ENCODE results near the gene NLGN1.
A peak's percentile ranks its signal among the peaks of the same experiment; 100 is the strongest.

NLGN1 gene

DNA sequence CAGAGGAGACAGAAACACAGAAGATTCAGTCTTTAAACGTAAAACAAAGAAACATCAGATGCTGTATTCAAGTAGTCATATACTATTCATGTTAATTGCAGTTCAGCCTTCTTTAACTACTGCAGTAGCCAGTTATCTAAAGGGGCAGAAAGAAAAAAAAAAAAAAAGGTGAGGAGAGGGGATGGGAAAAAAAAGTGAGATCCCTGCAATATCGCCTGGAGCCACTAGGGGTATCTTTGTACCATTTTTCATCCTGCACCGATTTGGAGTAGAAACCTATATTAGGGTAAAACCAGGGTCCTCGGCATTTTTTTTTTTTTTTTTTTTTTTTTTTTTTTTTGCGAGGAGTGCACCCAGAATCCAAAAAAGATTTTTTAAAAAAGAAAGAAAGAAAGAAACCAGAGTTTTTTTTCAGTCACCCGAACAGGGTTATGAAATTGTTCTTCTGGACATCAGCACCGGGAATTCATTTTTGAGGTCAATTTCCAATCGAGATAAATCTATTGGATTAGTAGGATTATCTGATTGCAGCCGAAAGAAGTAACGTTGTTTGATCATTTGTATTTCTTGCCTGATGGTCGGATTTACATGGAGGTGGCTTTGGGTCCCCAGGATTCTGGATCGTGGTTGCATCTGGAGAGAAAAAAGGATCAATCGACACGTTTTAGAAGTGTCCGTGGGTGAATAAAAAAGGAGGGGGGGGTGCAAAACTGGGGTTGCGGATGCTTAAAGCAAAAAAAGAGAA, 186.7 kb downstream of the NLGN1 start:
- Histone ChIP-seq H3K4me1 (ENCODE audit: control extremely low read depth in 1 of 4, control insufficient read depth in 4 of 4, insufficient read depth in 4 of 4, low read length in 3 of 4) (peaks cover 0 to 17% (median 12%) of the 10 kb centered on the region in 4 experiments), H3K9me3 (ENCODE audit: control extremely low read depth in 1 of 5, control insufficient read depth in 4 of 5, insufficient read depth in 2 of 5, low read depth in 1 of 5, low read length in 4 of 5) (no peaks in the 10 kb centered on the region), H3K27me3 (replicated peaks in 2 of 5; ENCODE audit: control insufficient read depth in 4 of 5, insufficient read depth in 5 of 5, low read length in 4 of 5) (peaks cover 2 to 28% (median 14%) of the 10 kb centered on the region in 5 experiments), H3K36me3 (ENCODE audit: control insufficient read depth in 4 of 4, insufficient read depth in 4 of 4, low read length in 3 of 4) (no peaks in the 10 kb centered on the region), H3K27ac (ENCODE audit: insufficient read depth in 1 of 2, low read depth in 1 of 2, low read length in 2 of 2, poor library complexity in 1 of 2, severe bottlenecking in 2 of 2) (no peak overlapping the region), H3K4me3 (ENCODE audit: control insufficient read depth in 1 of 7, extremely low read depth in 1 of 7, insufficient read depth in 4 of 7, low read depth in 2 of 7, low read length in 6 of 7) (peak overlapping the region in 6 of 7 experiments; percentile 41 to 78 (median 63))
- CTCF ChIA-PET: no interaction called here
- DNase-seq: peak; percentile 38 to 47 (median 44)
- POLR2A ChIA-PET: no interaction called here
- WGBS (ENCODE audit: insufficient coverage): 14% methylated on average over 11 of the region's 16 CpGs

DNA sequence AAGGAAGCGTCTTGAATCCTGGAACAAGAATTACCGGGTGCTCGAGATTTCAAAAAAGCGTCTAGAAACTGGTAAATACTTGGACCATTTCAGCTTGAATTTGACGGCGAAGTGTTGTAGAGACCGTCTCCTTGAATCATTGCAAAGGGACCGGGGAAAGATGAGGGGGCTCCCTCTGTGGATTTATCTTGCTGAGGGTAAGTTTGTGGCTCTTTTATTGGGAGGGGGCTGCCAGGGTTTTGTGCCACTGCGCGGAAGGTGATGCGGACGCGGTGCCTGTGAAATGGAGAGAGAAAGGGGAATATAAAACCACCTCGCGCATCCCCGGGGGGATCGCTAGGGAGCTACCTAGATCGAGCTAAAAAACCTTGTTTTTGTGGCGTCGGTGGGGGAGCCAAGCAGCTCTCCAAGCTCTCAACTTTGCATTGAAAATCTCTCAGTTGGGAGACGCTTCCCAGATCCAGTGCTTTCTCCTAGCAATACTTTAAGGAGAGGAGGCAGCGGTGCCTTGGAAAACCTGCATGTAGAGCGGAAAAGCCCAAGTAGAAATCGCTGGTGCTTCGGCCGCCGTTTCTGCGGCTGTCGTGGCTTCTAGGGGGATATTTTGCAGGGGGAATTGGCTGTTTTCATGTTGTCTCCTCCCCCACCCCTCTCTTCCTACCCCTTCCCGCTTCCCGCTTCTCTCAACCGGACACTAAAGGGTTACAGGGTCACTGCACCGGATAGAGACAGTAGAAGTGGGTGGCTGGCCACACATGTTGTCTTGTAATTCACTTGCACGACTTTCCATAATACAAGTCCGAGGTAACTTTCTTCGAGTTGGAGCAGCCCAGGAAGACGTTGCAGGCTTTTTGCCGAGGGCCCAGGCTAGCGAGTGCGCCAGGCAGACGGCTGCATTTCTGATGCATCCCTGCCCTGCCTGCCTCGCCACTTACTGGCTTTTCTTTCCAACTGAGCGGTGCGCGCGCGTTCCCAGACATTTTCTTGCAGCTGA, 187.6 kb downstream of the NLGN1 start:
- ChIA-PET CTCF (no interaction called here), POLR2A (no interaction called here)
- Histone ChIP-seq H3K4me1 (ENCODE audit: control extremely low read depth in 1 of 4, control insufficient read depth in 4 of 4, insufficient read depth in 4 of 4, low read length in 3 of 4) (peaks cover 0 to 17% (median 12%) of the 10 kb centered on the region in 4 experiments), H3K9me3 (ENCODE audit: control extremely low read depth in 1 of 5, control insufficient read depth in 4 of 5, insufficient read depth in 2 of 5, low read depth in 1 of 5, low read length in 4 of 5) (no peaks in the 10 kb centered on the region), H3K27me3 (replicated peaks in 2 of 5; ENCODE audit: control insufficient read depth in 4 of 5, insufficient read depth in 5 of 5, low read length in 4 of 5) (peaks cover 2 to 28% (median 14%) of the 10 kb centered on the region in 5 experiments), H3K27ac (ENCODE audit: insufficient read depth in 1 of 2, low read depth in 1 of 2, low read length in 2 of 2, poor library complexity in 1 of 2, severe bottlenecking in 2 of 2) (no peak overlapping the region), H3K4me3 (ENCODE audit: control insufficient read depth in 1 of 7, extremely low read depth in 1 of 7, insufficient read depth in 4 of 7, low read depth in 2 of 7, low read length in 6 of 7) (peak overlapping the region; percentile 31 to 78 (median 55)), H3K36me3 (ENCODE audit: control insufficient read depth in 4 of 4, insufficient read depth in 4 of 4, low read length in 3 of 4) (no peaks in the 10 kb centered on the region)
- DNase-seq: peak; percentile 9 to 56 (median 43)
- WGBS (ENCODE audit: insufficient coverage): 5% methylated on average over 32 of the region's 47 CpGs

DNA sequence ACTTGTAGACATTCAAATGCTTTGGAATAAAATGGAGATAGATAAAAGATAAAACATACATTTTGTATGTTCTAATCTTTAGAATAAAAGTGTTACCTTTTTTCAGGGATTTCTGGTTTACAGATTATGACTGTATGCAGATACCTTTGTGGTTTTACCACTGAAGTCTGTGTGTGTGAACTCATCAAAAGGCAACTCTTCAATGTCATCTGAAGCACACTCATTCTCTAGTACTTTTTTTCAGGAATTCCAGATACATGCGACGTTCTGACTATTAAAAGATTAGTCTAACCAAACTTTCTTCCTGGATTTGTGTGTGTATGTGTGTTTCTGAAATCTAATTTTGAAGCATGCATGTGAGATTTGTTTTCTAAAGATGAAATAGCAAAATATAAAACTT, 188.6 kb downstream of the NLGN1 start:
- H3K27me3 ChIP-seq (replicated peaks in 2 of 5; ENCODE audit: control insufficient read depth in 4 of 5, insufficient read depth in 5 of 5, low read length in 4 of 5): peaks cover 0 to 28% (median 14%) of the 10 kb centered on the region in 5 experiments
- no peaks in the 10 kb centered on the region for H3K9me3 ChIP-seq (ENCODE audit: control extremely low read depth in 1 of 5, control insufficient read depth in 4 of 5, insufficient read depth in 2 of 5, low read depth in 1 of 5, low read length in 4 of 5)
- no peak overlapping the region for H3K27ac ChIP-seq (ENCODE audit: insufficient read depth in 1 of 2, low read depth in 1 of 2, low read length in 2 of 2, poor library complexity in 1 of 2, severe bottlenecking in 2 of 2)
- ChIA-PET POLR2A (no interaction called here), CTCF (no interaction called here)
- peaks cover 0 to 17% (median 12%) of the 10 kb centered on the region in 4 experiments for H3K4me1 ChIP-seq (ENCODE audit: control extremely low read depth in 1 of 4, control insufficient read depth in 4 of 4, insufficient read depth in 4 of 4, low read length in 3 of 4)
- no CpG with 5 or more reads among the region's 2 CpGs for WGBS (ENCODE audit: insufficient coverage)
- no peaks in the 10 kb centered on the region for H3K36me3 ChIP-seq (ENCODE audit: control insufficient read depth in 4 of 4, insufficient read depth in 4 of 4, low read length in 3 of 4)
- DNase-seq: no peak
- no peak overlapping the region for H3K4me3 ChIP-seq (ENCODE audit: control insufficient read depth in 1 of 7, extremely low read depth in 1 of 7, insufficient read depth in 4 of 7, low read depth in 2 of 7, low read length in 6 of 7)

DNA sequence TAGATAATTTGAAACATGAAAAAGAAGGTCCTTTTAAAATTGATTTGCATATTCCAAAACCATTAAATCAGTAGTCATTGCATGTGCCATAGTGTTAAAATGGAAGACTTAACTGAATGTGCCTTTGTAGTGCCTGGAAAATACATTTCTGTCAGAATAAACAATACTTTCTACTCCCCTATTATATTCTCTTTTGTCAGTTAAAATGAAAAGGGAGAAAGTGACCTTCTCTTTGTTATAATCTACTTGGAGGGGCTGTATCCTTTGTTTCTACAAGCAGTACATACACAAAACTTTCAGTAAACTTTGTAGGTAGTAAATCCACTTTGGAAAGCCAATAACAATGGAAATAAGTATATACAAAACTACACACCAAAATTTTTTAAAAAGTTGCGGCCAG, 189.5 kb downstream of the NLGN1 start:
- Histone ChIP-seq H3K27me3 (replicated peaks in 2 of 5; ENCODE audit: control insufficient read depth in 4 of 5, insufficient read depth in 5 of 5, low read length in 4 of 5) (peaks cover 0 to 28% (median 14%) of the 10 kb centered on the region in 5 experiments), H3K36me3 (ENCODE audit: control insufficient read depth in 4 of 4, insufficient read depth in 4 of 4, low read length in 3 of 4) (no peaks in the 10 kb centered on the region), H3K4me1 (ENCODE audit: control extremely low read depth in 1 of 4, control insufficient read depth in 4 of 4, insufficient read depth in 4 of 4, low read length in 3 of 4) (peaks cover 0 to 17% (median 12%) of the 10 kb centered on the region in 4 experiments), H3K27ac (ENCODE audit: insufficient read depth in 1 of 2, low read depth in 1 of 2, low read length in 2 of 2, poor library complexity in 1 of 2, severe bottlenecking in 2 of 2) (no peak overlapping the region), H3K9me3 (ENCODE audit: control extremely low read depth in 1 of 5, control insufficient read depth in 4 of 5, insufficient read depth in 2 of 5, low read depth in 1 of 5, low read length in 4 of 5) (no peaks in the 10 kb centered on the region), H3K4me3 (ENCODE audit: control insufficient read depth in 1 of 7, extremely low read depth in 1 of 7, insufficient read depth in 4 of 7, low read depth in 2 of 7, low read length in 6 of 7) (no peak overlapping the region)
- POLR2A ChIA-PET: no interaction called here
- CTCF ChIA-PET: no interaction called here
- no peak for DNase-seq
- WGBS (ENCODE audit: insufficient coverage): no CpG with 5 or more reads among the region's 1 CpG

DNA sequence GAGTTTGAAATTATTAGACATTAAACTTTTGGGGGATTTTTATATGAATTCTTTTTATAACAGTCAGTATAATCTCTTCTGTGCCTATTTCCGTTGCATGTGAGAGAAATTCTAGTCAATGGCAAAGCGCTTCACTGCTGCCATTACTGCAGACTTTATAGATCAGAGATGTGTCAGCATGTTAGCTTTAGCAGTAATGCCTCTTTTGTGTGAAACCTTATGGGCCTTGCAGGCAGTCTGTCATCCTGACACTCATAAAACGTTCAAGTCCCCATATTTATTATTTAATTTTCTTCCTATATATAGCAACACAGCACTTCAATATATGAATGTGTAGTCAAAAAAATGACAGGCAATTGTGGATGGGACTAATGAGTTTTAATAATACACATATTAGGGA, 191.0 kb downstream of the NLGN1 start:
- Histone ChIP-seq H3K9me3 (ENCODE audit: control extremely low read depth in 1 of 5, control insufficient read depth in 4 of 5, insufficient read depth in 2 of 5, low read depth in 1 of 5, low read length in 4 of 5) (no peaks in the 10 kb centered on the region), H3K27me3 (replicated peaks in 2 of 5; ENCODE audit: control insufficient read depth in 4 of 5, insufficient read depth in 5 of 5, low read length in 4 of 5) (peaks cover 0 to 28% (median 14%) of the 10 kb centered on the region in 5 experiments), H3K4me3 (ENCODE audit: control insufficient read depth in 1 of 7, extremely low read depth in 1 of 7, insufficient read depth in 4 of 7, low read depth in 2 of 7, low read length in 6 of 7) (no peak overlapping the region), H3K27ac (ENCODE audit: insufficient read depth in 1 of 2, low read depth in 1 of 2, low read length in 2 of 2, poor library complexity in 1 of 2, severe bottlenecking in 2 of 2) (no peak overlapping the region), H3K4me1 (ENCODE audit: control extremely low read depth in 1 of 4, control insufficient read depth in 4 of 4, insufficient read depth in 4 of 4, low read length in 3 of 4) (peaks cover 0 to 17% (median 12%) of the 10 kb centered on the region in 4 experiments), H3K36me3 (ENCODE audit: control insufficient read depth in 4 of 4, insufficient read depth in 4 of 4, low read length in 3 of 4) (no peaks in the 10 kb centered on the region)
- DNase-seq: no peak
- ChIA-PET POLR2A (no interaction called here), CTCF (no interaction called here)
- 100% methylated on average over 2 of the region's 3 CpGs for WGBS (ENCODE audit: insufficient coverage)

DNA sequence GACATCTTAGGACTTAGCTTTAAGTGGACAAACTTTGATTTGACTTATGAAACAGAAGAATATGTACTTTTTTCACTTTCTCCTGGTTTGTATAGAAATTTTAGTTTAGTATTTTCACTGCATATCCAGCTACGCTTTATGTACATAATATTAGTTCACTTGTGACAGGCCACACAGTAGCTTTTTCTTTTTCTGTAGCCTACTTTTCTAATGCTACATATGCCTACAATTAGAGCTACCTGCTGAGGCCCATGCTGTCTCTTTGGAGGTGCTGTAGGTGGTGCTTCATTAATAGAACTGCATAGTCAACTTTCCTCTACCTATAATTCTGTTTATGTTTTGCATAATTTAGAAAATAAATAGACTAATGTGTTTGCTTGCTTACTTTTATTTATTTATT, 191.6 kb downstream of the NLGN1 start:
- H3K4me3 ChIP-seq (ENCODE audit: control insufficient read depth in 1 of 7, extremely low read depth in 1 of 7, insufficient read depth in 4 of 7, low read depth in 2 of 7, low read length in 6 of 7): no peak overlapping the region
- CTCF ChIA-PET: no interaction called here
- H3K27me3 ChIP-seq (replicated peaks in 2 of 5; ENCODE audit: control insufficient read depth in 4 of 5, insufficient read depth in 5 of 5, low read length in 4 of 5): peaks cover 0 to 27% (median 14%) of the 10 kb centered on the region in 5 experiments
- H3K4me1 ChIP-seq (ENCODE audit: control extremely low read depth in 1 of 4, control insufficient read depth in 4 of 4, insufficient read depth in 4 of 4, low read length in 3 of 4): peaks cover 0 to 16% (median 12%) of the 10 kb centered on the region in 4 experiments
- no peaks in the 10 kb centered on the region for H3K36me3 ChIP-seq (ENCODE audit: control insufficient read depth in 4 of 4, insufficient read depth in 4 of 4, low read length in 3 of 4)
- no CpG with 5 or more reads among the region's 1 CpG for WGBS (ENCODE audit: insufficient coverage)
- no peak for DNase-seq
- no peaks in the 10 kb centered on the region for H3K9me3 ChIP-seq (ENCODE audit: control extremely low read depth in 1 of 5, control insufficient read depth in 4 of 5, insufficient read depth in 2 of 5, low read depth in 1 of 5, low read length in 4 of 5)
- no peak overlapping the region for H3K27ac ChIP-seq (ENCODE audit: insufficient read depth in 1 of 2, low read depth in 1 of 2, low read length in 2 of 2, poor library complexity in 1 of 2, severe bottlenecking in 2 of 2)
- POLR2A ChIA-PET: no interaction called here

DNA sequence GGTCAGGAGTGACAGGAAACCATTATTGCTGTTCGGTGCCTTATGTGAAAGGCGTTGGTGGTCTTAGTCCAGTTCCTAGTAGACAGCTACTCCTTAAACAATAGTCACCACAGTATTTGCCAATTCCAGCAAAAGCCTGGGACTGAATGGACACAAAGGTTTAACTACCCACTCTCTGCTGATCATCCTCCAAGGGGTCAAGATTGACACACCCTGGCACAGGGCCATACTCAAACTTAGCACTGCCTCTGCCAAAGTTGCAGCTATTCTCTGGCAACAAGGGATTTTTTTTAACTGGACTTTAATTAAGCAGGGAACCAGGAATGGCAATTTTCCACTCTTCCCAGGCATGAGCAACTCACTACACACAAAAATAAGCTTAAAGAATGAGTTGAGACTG, 193.9 kb downstream of the NLGN1 start:
- POLR2A ChIA-PET: no interaction called here
- H3K36me3 ChIP-seq (ENCODE audit: control insufficient read depth in 4 of 4, insufficient read depth in 4 of 4, low read length in 3 of 4): no peaks in the 10 kb centered on the region
- peaks cover 0 to 10% (median 4%) of the 10 kb centered on the region in 5 experiments for H3K27me3 ChIP-seq (replicated peaks in 2 of 5; ENCODE audit: control insufficient read depth in 4 of 5, insufficient read depth in 5 of 5, low read length in 4 of 5)
- no peaks in the 10 kb centered on the region for H3K9me3 ChIP-seq (ENCODE audit: control extremely low read depth in 1 of 5, control insufficient read depth in 4 of 5, insufficient read depth in 2 of 5, low read depth in 1 of 5, low read length in 4 of 5)
- no peak overlapping the region for H3K27ac ChIP-seq (ENCODE audit: insufficient read depth in 1 of 2, low read depth in 1 of 2, low read length in 2 of 2, poor library complexity in 1 of 2, severe bottlenecking in 2 of 2)
- WGBS (ENCODE audit: insufficient coverage): 100% methylated on average over 2 of the region's 2 CpGs
- CTCF ChIA-PET: interaction anchor here (1.4 kb wide), 1 partner anchor 11 kb away, joined by 3 read pairs; no protein-coding TSS in a partner anchor
- DNase-seq: no peak
- no peaks in the 10 kb centered on the region for H3K4me1 ChIP-seq (ENCODE audit: control extremely low read depth in 1 of 4, control insufficient read depth in 4 of 4, insufficient read depth in 4 of 4, low read length in 3 of 4)
- H3K4me3 ChIP-seq (ENCODE audit: control insufficient read depth in 1 of 7, extremely low read depth in 1 of 7, insufficient read depth in 4 of 7, low read depth in 2 of 7, low read length in 6 of 7): no peak overlapping the region

Measured in common myeloid progenitor, CD34-positive (primary cell).